DMS53 (cell line): ENCODE results near the gene CCL20.
"Not testable (repeated sequence)": the region's sequence is repeated elsewhere in the genome, so short reads cannot be mapped to it uniquely, and the experiment has no call there.

ENCODE experiments used
- DNase-seq: peaks from one replicate; lab custom pipeline; 2025; lab: John Stamatoyannopoulos, UW

CCL20 gene

GRCh38 chr2:227834423-227834822 is 20.8 kb downstream of the CCL20 start:
- no peak for DNase-seq

GRCh38 chr2:227834916-227835650 is 21.4 kb downstream of the CCL20 start:
- DNase-seq: no peak

- DNase-seq: not testable (repeated sequence)
Observed at GRCh38 chr2:227839339-227840129, 25.9 kb downstream of the CCL20 start.

GRCh38 chr2:227846831-227847230 is 33.2 kb downstream of the CCL20 start:
- DNase-seq: no peak

- peak; percentile 13 for DNase-seq
Observed at GRCh38 chr2:227848146-227848545, 34.5 kb downstream of the CCL20 start.

DNA sequence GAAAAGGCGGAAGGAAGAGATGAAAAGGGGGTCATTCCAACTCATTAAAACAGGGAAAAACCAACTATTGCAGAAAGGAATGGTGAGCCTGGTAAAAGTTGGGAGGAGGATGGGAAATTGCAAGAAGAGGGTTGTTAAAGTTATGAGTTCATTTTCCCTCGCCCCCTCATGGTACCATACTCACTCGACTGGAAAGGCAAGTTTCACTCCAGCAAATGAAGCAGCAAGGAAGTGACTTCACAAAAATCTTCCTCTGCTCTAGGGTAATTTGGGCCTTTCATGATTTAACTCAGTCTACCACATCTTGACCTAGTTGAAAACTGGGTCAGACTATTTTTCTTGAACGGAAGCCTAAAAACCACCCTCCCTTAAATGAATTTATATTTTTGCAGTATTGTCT is 34.9 kb downstream of the CCL20 start:
- peak; percentile 45 for DNase-seq

- DNase-seq: no peak
Observed at GRCh38 chr2:227849906-227850305, 36.3 kb downstream of the CCL20 start.

- DNase-seq: peak; percentile 43
Observed at GRCh38 chr2:227853204-227853629, 39.6 kb downstream of the CCL20 start.

DNA sequence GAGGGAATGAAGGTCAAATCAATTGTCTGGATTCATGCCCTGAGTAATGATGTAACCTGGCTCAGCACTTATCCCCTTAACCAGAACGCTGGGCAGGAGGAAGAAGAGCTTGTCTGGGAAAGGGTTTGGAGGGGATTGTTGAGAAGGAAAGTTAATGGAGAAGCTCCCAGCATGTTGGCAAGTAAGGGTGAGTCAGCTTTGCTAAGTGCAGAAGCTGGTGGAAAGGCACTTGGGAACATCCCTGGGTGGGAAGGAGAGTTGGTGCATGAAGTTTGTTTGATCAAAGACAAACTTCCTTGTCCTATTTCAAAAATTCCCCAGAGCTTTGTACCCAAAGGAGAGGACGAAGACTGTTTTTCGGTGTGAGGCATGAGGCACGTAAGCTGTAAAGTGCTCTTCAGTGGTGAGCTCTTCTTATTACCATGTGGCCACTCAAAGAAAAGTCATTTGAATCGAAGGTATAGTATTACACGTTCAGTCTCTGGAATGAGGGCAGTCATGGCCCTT is 40.2 kb downstream of the CCL20 start:
- peak; percentile 63 for DNase-seq

- DNase-seq: no peak
Observed at GRCh38 chr2:227855440-227855839, 41.8 kb downstream of the CCL20 start.

GRCh38 chr2:227856697-227857096 is 43.1 kb downstream of the CCL20 start:
- DNase-seq: no peak

- no peak for DNase-seq
Observed at GRCh38 chr2:227860221-227860641, 46.6 kb downstream of the CCL20 start.

DNA sequence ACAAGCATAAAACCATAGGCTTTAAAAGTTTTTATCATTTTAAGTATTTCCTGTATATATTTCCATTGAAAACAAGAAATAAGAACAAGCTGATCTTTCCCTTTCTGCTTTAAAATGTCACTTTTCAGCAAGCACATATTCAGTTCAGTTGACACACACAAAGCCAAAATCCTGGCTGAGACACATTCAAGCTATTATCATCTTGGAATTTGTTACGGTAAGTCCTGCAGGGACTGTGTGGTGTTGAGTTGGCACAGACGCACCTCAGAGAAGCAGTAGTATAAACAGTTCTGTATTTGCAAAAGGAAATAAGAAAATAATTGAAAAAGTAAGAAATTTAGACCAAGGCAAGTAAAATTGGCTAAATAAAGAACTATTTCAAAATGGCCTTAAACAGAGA is 47.4 kb downstream of the CCL20 start:
- no peak for DNase-seq

DNA sequence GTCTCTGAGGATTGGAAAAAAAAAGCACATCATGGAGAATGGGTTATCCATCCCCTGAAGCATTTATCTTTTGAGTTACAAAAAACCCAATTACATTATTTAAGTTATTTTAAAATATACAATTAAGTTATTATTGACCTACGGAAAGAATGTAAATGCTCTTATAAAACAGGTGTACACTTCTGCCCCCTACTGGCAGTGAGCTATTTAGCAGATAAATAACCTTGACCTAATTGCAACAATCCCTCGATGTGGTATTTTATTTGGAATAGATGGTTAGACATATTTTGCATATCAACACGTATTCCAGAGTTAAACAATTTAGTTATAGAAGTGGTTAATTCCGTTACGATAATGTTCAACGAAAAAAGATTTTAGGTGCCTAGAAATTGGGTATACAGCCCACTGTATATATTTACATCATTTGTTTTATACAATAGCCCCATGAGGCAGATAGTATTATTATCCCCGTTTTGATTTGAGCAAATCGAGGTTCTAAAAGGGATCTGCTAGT is 48.6 kb downstream of the CCL20 start:
- DNase-seq: peak; percentile 66

DNA sequence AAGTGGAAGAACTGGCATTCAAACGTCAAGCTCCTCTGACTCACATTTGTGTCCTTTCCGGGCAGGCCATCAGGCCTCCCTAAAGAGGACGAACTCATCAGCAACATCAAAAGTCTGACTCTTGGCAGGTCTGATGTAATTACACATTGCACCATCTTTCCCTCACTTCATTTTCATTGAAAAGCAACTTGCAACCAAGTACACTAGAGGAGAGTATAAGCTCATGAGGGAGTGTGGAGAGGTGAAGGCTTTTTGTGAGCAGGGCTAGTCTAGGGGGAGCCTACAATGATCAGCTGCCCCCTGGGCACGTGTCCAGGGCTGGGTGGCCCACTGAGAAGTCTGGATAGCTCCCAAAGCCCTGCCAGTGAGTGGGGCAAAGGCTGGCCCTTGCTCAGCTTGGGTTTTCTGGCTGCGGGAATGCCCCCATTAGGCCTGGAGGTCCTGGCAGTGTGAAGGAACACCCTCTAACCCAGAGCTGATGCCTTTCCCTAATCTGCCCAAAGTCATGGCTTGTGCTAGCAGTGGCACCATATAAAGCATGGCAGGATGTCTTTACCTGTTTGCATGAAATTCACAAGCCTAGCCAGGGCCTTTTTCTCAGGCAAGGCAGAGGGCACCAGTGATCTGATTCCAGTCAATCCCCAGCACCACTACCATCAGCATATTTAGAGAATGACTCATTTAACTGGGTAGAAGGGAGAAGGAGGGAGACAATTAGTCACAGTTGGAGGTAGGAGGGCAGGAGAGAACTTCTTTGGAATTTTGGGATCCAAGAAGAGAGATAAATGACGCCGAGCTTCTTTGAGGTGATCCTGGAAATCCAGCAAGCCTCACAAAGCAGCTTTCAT is 49.3 kb downstream of the CCL20 start:
- peak; percentile 33 for DNase-seq

DNA sequence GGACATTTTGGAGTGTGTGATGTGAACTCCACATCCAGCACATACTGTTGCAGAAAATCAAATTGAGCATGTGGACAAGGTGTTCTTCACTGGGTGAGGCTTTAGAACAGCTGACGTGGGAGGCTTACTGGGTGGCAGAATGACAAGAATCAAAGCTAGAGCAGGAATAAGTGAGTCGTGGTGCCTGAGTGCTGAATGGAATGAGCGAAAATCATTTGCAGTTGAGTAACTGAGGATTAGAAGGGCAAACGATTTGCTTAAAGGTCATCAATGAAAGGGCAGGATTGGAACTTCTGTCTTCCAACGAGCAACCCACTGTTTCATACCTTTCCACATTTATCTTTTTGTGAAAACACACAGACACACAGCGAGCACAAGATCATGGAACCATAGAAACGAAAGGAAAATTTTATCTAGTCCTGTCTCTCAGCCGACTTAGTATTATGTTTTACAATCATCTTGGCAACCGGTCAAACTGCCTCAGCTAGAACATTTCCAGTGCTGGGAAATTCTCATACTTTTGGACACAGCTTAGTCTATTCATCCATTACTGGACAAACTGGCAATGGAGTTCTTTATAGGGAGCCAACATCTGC is 50.6 kb downstream of the CCL20 start:
- no peak for DNase-seq

- no peak for DNase-seq
Observed at GRCh38 chr2:227865291-227865690, 51.6 kb downstream of the CCL20 start.
